ENCODE results near the gene PLCB3. TPM values are rescaled to one million over a fixed set of nuclear protein-coding genes. Genes with fewer than 3 reads are reported as not detected.

The PLCB3 gene
- total and polyA plus RNA-seq, 10 of the 15 experiments (the other 5 are each of a cell fraction or from before 2014, with no cell fraction given) = 0.03 to 10.3 (median 3.3) TPM

GRCh38 chr11:64234647-64235379 lies 16.5 kb upstream of the PLCB3 start:
- H2AFZ ChIP-seq (ENCODE audit: control insufficient read depth, low read depth, low read length) = peak overlapping the region; percentile 29
- DNase-seq (ENCODE audit: low read depth, low spot score) (no peak), ATAC-seq (peak; percentile 60), FAIRE-seq (no peak)
- no TSS peak for BruUV-seq (replicated peaks)
- peaks cover 50% of the 10 kb centered on the region for H3K4me1 ChIP-seq (ENCODE audit: control insufficient read depth, insufficient read depth, low read length)
- ChIA-PET POLR2A (interaction anchor here (0.5 to 1.0 kb wide), 2 partner anchors 37 to 70 kb away, joined by 3 read pairs; no protein-coding TSS in a partner anchor), SMC1A (ENCODE audit: uncharacterized antibody, unreplicated experiment) (no interaction called here), RAD21 (ENCODE audit: unreplicated experiment) (interaction anchor here (1.0 kb wide), 1 partner anchor 10 kb away, joined by 3 read pairs; no protein-coding TSS in a partner anchor), CTCF (interaction anchor here (0.7 kb wide), 1 partner anchor 30 kb away, joined by 3 read pairs; no protein-coding TSS in a partner anchor)
- H3K4me2 ChIP-seq (ENCODE audit: control insufficient read depth, insufficient read depth) = peak overlapping the region; percentile 83
- H3K27me3 ChIP-seq (replicated peaks in 1 of 2; ENCODE audit: control insufficient read depth in 2 of 2, insufficient read depth in 2 of 2, low read length in 1 of 2) = no peaks in the 10 kb centered on the region
- H3K36me3 ChIP-seq (ENCODE audit: control insufficient read depth in 2 of 2, insufficient read depth in 2 of 2, low read length in 1 of 2) = peaks cover 0 to 5% of the 10 kb centered on the region in 2 experiments; a peak in 2 of 4 replicates
- peak overlapping the region; percentile 97 for H3K4me3 ChIP-seq
- H3K9me3 ChIP-seq (replicated peaks; ENCODE audit: control insufficient read depth, insufficient read depth, low read length) = no peaks in the 10 kb centered on the region
- intact Hi-C loops (cut with micrococcal nuclease; ENCODE audit: unreplicated experiment) (no loop called here), in situ Hi-C loops (cut with MboI) (loop anchor here (25.0 kb wide), 1 partner anchor 1627 kb away; the partner anchor contains the start of genes CFL1, EFEMP2 and MUS81)
- H4K20me1 ChIP-seq (ENCODE audit: control insufficient read depth, insufficient read depth) = no peaks in the 10 kb centered on the region
- H3K9ac ChIP-seq (ENCODE audit: control insufficient read depth, insufficient read depth, low read length) = peak overlapping the region; percentile 47
- H3K79me2 ChIP-seq (ENCODE audit: control insufficient read depth, insufficient read depth, low read length) = peaks cover 16% of the 10 kb centered on the region
- H3K27ac ChIP-seq (ENCODE audit: control insufficient read depth, insufficient read depth) = 0 out of 2 replicates have a peak overlapping the region, but pooled peaks have one; percentile 33
- WGBS (ENCODE audit: insufficient coverage, insufficient replicate concordance, low lambda C conversion rate, missing lambda C conversion rate) = under 1% methylated on average over 30 of the region's 80 CpGs
- TF ChIP-seq SUPT20H (IDR thresholded peaks at IDR 0.05; ENCODE audit: borderline replicate concordance, control insufficient read depth, low read depth, low read length) (no peak), MEF2A (IDR thresholded peaks at IDR 0.05; ENCODE audit: insufficient read depth, low read depth, low read length) (no peak), REST (IDR thresholded peaks at IDR 0.05; ENCODE audit: low read depth, low read length) (no peak), MYB (IDR thresholded peaks at IDR 0.05; ENCODE audit: borderline replicate concordance, low read depth, low read length) (no peak), STAT3 (IDR thresholded peaks at IDR 0.05; ENCODE audit: low read depth, low read length) (no peak), IKZF1 (conservative IDR thresholded peaks at IDR 0.05) (peak; percentile 40), SMC3 (IDR thresholded peaks at IDR 0.05; ENCODE audit: borderline replicate concordance, low read length) (no peak), NR2F1 (conservative IDR thresholded peaks at IDR 0.05) (peak; percentile 47), SMARCA5 (IDR thresholded peaks at IDR 0.05) (0 out of 2 replicates have a peak, but pooled peaks have one; percentile 59), HDGF (IDR thresholded peaks at IDR 0.05) (no peak), GATAD2B (conservative IDR thresholded peaks at IDR 0.05; ENCODE audit: low read depth) (peak; percentile 62; the same call in 1 of the 2 replicates), BHLHE40 (IDR thresholded peaks at IDR 0.05; ENCODE audit: borderline replicate concordance in 1 of 2, low read depth in 2 of 2, low read length in 1 of 2) (peak in 1 of 2 experiments; percentile 83; a peak in 2 of 4 replicates), USF2 (IDR thresholded peaks at IDR 0.05; ENCODE audit: borderline replicate concordance, low read depth, low read length) (no peak), EED (IDR thresholded peaks at IDR 0.05; ENCODE audit: low read depth) (no peak), DPF2 (IDR thresholded peaks at IDR 0.05) (peak; percentile 48), BRCA1 (IDR thresholded peaks at IDR 0.05; ENCODE audit: low read depth, low read length) (no peak), SP1 (IDR thresholded peaks at IDR 0.05; ENCODE audit: low read depth, low read length) (no peak), MEF2B (IDR thresholded peaks at IDR 0.05; ENCODE audit: partially characterized antibody, poor library complexity, severe bottlenecking) (peak; percentile 73), LARP7 (IDR thresholded peaks at IDR 0.05) (peak; percentile 58; the same call in 1 of the 2 replicates), POLR2AphosphoS2 (IDR thresholded peaks at IDR 0.05; ENCODE audit: low read depth, low read length) (0 out of 2 replicates have a peak, but pooled peaks have one; percentile 12)
